ENCODE measurements around the gene EMD. TPM values are rescaled to one million over a fixed set of nuclear protein-coding genes. Genes with fewer than 3 reads are reported as not detected.

Gene EMD
- total and polyA plus RNA-seq, 2 of the 13 experiments (the other 11 are each of a cell fraction or from before 2014, with no cell fraction given), result 14.5 to 14.9 TPM

- TF ChIP-seq NFAT5 (CRISPR knock-in tag; IDR thresholded peaks at IDR 0.05), result no peak
- no peak for TF ChIP-seq ATF6 (CRISPR knock-in tag; conservative IDR thresholded peaks at IDR 0.05)
- TF ChIP-seq SMAD1 (CRISPR knock-in tag; IDR thresholded peaks at IDR 0.05; ENCODE audit: borderline replicate concordance, low read depth), result no peak
- no peak for TF ChIP-seq ERF (CRISPR knock-in tag; IDR thresholded peaks at IDR 0.05)
- TF ChIP-seq TCF12 (IDR thresholded peaks at IDR 0.05), result no peak
- TF ChIP-seq TCF12 (CRISPR knock-in tag; IDR thresholded peaks at IDR 0.05), result no peak
- peak; percentile 31; the same call in 1 of the 2 replicates for TF ChIP-seq MXD1 (CRISPR knock-in tag; IDR thresholded peaks at IDR 0.05)
- no peak for TF ChIP-seq ZNF276 (CRISPR knock-in tag; IDR thresholded peaks at IDR 0.05; ENCODE audit: low read depth)
- TF ChIP-seq ZSCAN21 (CRISPR knock-in tag; IDR thresholded peaks at IDR 0.05; ENCODE audit: borderline replicate concordance), result no peak
- peak; percentile 23; the same call in 1 of the 2 replicates for TF ChIP-seq E2F1 (CRISPR knock-in tag; IDR thresholded peaks at IDR 0.05)
Measured at GRCh38 chrX:154374313-154375155, 4.6 kb upstream of the EMD start, which contains the start of gene FLNA (continued).
